DMS79 treated with DMSO at 0.1 percent for 48 hours (cell line): Measurements from ENCODE around the gene FBXL16.
"Not testable (repeated sequence)": the region's sequence is repeated elsewhere in the genome, so short reads cannot be mapped to it uniquely, and the experiment has no call there.

Source experiments
- DNase-seq: peaks from one replicate; lab custom pipeline; 2025; lab: John Stamatoyannopoulos, UW

Gene FBXL16, protein sequence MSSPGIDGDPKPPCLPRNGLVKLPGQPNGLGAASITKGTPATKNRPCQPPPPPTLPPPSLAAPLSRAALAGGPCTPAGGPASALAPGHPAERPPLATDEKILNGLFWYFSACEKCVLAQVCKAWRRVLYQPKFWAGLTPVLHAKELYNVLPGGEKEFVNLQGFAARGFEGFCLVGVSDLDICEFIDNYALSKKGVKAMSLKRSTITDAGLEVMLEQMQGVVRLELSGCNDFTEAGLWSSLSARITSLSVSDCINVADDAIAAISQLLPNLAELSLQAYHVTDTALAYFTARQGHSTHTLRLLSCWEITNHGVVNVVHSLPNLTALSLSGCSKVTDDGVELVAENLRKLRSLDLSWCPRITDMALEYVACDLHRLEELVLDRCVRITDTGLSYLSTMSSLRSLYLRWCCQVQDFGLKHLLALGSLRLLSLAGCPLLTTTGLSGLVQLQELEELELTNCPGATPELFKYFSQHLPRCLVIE

GRCh38 chr16:705431-706188 lies at the start of gene FBXL16:
TSS of gene FBXL16 (minus strand) at chr16:705801. CDS start at chr16:697405, 8,396 bp downstream.
- peak; percentile 32 for DNase-seq

DNA sequence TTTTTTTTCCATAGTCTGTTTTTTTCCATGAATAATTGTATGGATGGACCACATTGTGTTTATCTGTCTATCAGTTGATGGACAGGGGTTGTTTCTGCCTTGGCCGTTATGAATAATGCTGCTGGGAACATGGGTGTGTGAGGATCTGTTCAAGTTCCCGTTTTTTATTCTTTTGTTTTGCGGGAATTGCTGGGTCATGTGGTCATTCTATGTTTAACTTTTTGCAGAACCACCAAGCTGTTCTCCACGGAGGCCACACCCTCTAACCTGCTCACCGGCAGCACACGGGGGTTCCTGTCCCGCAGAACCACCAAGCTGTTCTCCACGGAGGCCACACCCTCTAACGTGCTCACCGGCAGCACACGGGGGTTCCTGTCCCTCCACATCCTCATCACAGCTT lies 49.1 kb upstream of the FBXL16 start:
- DNase-seq: no peak

GRCh38 chr16:754121-754607 lies 48.6 kb upstream of the FBXL16 start:
- DNase-seq: not testable (repeated sequence)

DNA sequence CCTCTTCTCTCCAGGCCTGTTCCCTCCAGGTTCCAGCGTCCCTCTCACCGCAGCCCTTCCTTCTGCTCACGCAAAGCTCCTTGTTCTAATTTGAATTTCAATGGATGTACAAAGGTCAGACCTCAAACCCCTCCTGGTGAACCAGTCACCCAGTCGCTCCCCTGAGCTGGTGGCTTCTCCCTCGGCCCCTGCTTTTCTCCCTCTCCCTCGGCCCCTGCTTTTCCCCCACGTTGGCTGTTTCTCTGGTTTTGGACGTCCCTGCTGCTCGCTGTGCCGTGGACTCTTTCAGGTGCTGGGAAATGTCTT lies 46.4 kb upstream of the FBXL16 start:
- no peak for DNase-seq

- no peak for DNase-seq
Observed at GRCh38 chr16:751152-752006, 45.8 kb upstream of the FBXL16 start.

- no peak for DNase-seq
Observed at GRCh38 chr16:750485-750884, 44.9 kb upstream of the FBXL16 start.

DNA sequence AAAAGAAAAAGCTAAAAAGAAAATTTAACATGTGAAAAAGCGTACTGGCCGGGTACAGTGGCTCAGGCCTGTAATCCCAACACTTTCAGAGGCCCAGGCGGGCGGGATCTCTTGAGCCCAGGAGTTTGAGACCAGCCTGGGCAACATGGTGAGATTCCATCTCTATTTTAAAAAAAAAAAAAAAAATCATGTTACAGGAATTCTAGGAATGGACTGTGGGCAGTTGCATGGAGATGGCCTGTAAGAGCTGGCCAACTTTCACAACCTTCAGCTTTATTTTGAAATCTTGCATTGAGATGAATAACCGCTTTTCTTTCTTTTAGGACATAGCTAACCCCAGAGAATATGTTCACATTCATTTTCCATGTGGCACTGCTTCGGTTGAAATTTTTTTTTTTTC lies 43.4 kb upstream of the FBXL16 start:
- no peak for DNase-seq

DNA sequence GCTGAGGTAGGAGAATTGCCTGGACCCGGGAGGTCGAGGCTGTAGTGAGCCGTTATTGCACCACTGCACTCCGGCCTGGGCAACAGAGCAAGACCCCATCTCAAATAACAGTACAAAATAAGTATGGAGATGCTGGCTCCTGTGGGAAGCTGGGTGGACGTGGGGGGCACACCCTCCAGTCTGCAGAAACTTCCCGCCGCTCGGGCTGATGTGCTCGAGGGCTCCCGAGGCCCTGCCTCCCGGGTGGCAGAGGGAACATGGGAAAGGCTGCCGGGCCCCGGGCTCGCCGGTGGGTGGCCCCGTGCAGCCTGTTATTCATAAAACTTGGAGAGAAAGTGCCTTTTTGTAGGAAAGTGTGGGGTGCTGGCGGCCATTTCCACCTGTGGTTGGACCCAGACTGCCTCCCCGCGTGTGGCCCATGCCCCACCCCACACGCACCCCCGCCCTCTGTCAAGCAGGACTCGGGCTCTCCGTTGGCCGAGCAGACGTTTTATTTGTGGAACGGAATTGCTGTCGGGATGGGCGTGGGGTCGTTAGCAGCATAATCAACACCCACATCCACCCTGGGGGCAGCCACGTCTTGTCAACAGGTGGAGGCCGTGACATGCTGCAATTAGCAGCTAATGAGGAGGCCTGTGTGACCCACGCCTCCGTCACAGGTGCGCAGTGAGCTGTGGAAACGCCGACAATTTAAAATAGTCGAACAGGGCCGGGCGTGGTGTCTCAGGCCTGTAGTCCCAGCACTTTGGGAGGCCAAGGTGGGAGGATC lies 42.6 kb upstream of the FBXL16 start:
- no peak for DNase-seq

DNA sequence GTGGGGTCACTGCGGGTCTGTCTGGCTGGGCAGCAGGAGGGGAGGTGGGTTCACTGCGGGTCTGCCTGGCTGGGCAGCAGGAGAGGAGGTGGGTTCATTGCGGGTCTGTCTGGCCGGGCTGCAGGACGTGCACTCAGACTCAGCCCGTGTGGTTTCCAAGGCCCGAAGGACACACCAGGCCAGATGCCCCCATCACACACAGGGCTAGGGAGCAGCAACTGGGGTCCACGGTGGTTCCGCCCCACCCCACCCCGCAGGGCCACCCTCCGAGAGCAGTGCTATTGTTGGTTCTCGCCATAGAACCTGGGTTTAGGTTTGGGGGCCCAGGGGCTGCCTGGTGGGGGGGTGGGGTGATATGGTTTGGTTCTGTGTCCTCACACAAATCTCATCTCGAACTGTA lies 41.0 kb upstream of the FBXL16 start:
- DNase-seq: no peak

DNA sequence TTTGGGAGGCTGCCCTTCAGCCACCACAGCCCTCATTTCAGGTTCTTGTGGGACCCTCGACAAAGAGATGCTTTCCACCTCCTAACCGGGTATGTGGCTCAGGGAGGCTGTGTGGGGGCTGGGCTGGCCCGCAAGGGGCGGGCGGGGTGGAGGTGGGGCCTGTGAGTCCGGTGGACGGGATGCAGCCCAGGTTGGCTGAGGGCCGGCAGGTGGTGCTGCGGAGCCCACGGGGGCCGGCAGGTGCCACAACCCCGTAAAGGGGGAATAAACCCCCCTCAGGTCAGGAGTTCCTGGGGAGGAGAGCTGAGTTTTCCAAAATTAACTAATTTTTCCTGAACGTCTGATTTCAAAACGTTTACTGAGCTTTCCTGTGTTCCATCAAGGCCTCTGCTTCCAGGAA lies 40.1 kb upstream of the FBXL16 start:
- no peak for DNase-seq

GRCh38 chr16:743794-744500 lies 38.3 kb upstream of the FBXL16 start:
- DNase-seq: no peak

DNA sequence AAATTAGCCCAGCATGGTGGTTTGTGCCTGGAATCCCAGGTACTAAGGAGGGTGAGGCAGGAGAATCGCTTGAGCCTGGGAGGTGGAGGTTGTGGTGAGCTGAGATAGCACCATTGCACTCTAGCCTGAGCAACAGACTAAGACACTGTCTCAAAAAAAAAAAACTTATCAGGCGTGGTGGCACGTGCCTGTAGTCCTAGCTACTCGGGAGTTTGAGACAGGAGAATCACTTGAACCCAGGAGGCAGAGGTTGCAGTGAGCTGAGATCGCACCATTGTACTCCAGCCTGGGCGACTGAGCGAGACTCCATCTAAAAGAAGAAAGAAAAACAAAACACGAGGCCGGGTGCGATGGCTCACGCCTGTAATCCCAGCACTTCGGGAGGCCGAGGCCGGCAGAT lies 37.3 kb upstream of the FBXL16 start:
- DNase-seq: not testable (repeated sequence)

GRCh38 chr16:741986-742629 lies 36.5 kb upstream of the FBXL16 start:
- DNase-seq: no peak

- DNase-seq: peak; percentile 74
Observed at GRCh38 chr16:740764-741505, 35.3 kb upstream of the FBXL16 start, which contains the start of gene CIAO3. TSS of gene CIAO3 (minus strand) at chr16:740997. CDS start at chr16:740985, 12 bp downstream.

- DNase-seq: no peak
Observed at GRCh38 chr16:740459-740763, 34.8 kb upstream of the FBXL16 start.

- no peak for DNase-seq
Observed at GRCh38 chr16:739560-740458, 34.2 kb upstream of the FBXL16 start.

GRCh38 chr16:736936-737481 lies 31.4 kb upstream of the FBXL16 start:
- DNase-seq: no peak

- no peak for DNase-seq
Observed at GRCh38 chr16:735982-736453, 30.4 kb upstream of the FBXL16 start.
